WI38 (cell line): Measurements from ENCODE around the gene SMCO4.

Experiments
- H3K4me3 ChIP-seq: 2 replicates; pipeline ENCODE4 v1.5.1; 2011; ENCODE audit warnings: low read depth, mild to moderate bottlenecking, control low read depth, low read length
- CTCF ChIP-seq: IDR thresholded peaks from 2 replicates; pipeline ENCODE4 v1.5.1; 2012; ENCODE audit warnings: low read depth, mild to moderate bottlenecking, control low read depth, low read length

Gene SMCO4

GRCh38 chr11:93504110-93505095 is 38.8 kb downstream of the SMCO4 start:
- no peak overlapping the region for H3K4me3 ChIP-seq
- no peak for TF ChIP-seq CTCF

GRCh38 chr11:93501856-93502255 is 41.3 kb downstream of the SMCO4 start:
- H3K4me3 ChIP-seq, result no peak overlapping the region
- TF ChIP-seq CTCF, result no peak

GRCh38 chr11:93500759-93501158 is 42.4 kb downstream of the SMCO4 start:
- H3K4me3 ChIP-seq, result no peak overlapping the region
- no peak for TF ChIP-seq CTCF

- no peak for TF ChIP-seq CTCF
- no peak overlapping the region for H3K4me3 ChIP-seq
Observed at GRCh38 chr11:93498641-93499040, 44.5 kb downstream of the SMCO4 start.

GRCh38 chr11:93498161-93498560 is 45.0 kb downstream of the SMCO4 start:
- no peak for TF ChIP-seq CTCF
- H3K4me3 ChIP-seq, result no peak overlapping the region

- TF ChIP-seq CTCF, result no peak
- H3K4me3 ChIP-seq, result no peak overlapping the region
Observed at GRCh38 chr11:93497596-93497995, 45.6 kb downstream of the SMCO4 start.

- no peak overlapping the region for H3K4me3 ChIP-seq
- no peak for TF ChIP-seq CTCF
Observed at GRCh38 chr11:93494357-93494756, 48.8 kb downstream of the SMCO4 start.
